Endothelial cell of umbilical vein (primary cell): ENCODE results near the gene ADARB1. TPM values are rescaled to one million over a fixed set of nuclear protein-coding genes. Genes with fewer than 3 reads are reported as not detected.

Experiments
- BruUV-seq: library from RNA; stranded (reverse); fragments of 400-500 nt; replicated peaks from 2 replicates; lab custom pipeline; 2021; lab: Mats Ljungman, UMichigan
- CTCF ChIA-PET: fragments of 300-600, 350-600 bp; sonication (Branson Sonifier 250); formaldehyde crosslinking; loops from one replicate; lab custom pipeline; 2021; ENCODE audit warnings: antibody characterized with exemption, inconsistent platforms; lab: Charles Lee
- POLR2A ChIA-PET: fragments of 300-600, 350-600 bp; sonication (Branson Sonifier 250); formaldehyde crosslinking; loops from one replicate; lab custom pipeline; 2021; ENCODE audit warnings: antibody characterized with exemption, inconsistent platforms; lab: Charles Lee
- DNase-seq: peaks from one replicate; pipeline ENCODE4 v3.0.0-alpha.2; 2011; ENCODE audit warnings: low read depth, low spot score
- FAIRE-seq: peaks from 2 replicates; lab custom pipeline; 2011; peaks lifted over from hg19 to GRCh38; lab: Jason Lieb, UNC
- H2AFZ ChIP-seq: 2 replicates; pipeline ENCODE4 v1.6.0; 2012; ENCODE audit warnings: low read depth, low read length, control low read depth, inconsistent platforms
- H3K27ac ChIP-seq: 2 replicates; pipeline ENCODE4 v1.5.1; 2011; ENCODE audit warnings: low read depth, mild to moderate bottlenecking, control low read depth, low read length, moderate library complexity; ENCODE audit not compliant: insufficient read depth
- H3K27me3 ChIP-seq, 2 experiments: 2 replicates each; pipeline versions ENCODE4 v1.6.0 to v1.6.1; 2011; ENCODE audit warnings: low read length in 2 of 2, mixed read lengths in 1 of 2; ENCODE audit not compliant: control insufficient read depth in 2 of 2, insufficient read depth in 2 of 2
- H3K36me3 ChIP-seq, 2 experiments: 2 replicates in 1 of 2; 3 replicates in 1 of 2; pipeline ENCODE4 v1.5.1; 2011; ENCODE audit warnings: low read length in 2 of 2, mild to moderate bottlenecking in 1 of 2, moderate library complexity in 1 of 2; ENCODE audit not compliant: control insufficient read depth in 2 of 2, insufficient read depth in 2 of 2; ENCODE audit errors: extremely low read depth in 1 of 2
- H3K4me1 ChIP-seq: 3 replicates; pipeline ENCODE4 v1.5.1; 2011; ENCODE audit warnings: mild to moderate bottlenecking, low read length; ENCODE audit not compliant: control insufficient read depth, insufficient read depth; ENCODE audit errors: extremely low read depth
- H3K4me2 ChIP-seq: 2 replicates; pipeline ENCODE4 v1.6.1; 2011; ENCODE audit warnings: low read length, control low read depth, mixed read lengths; ENCODE audit not compliant: insufficient read depth
- H3K4me3 ChIP-seq, 3 experiments: fragments of 200-600 bp in 1 of 3; sonication (generic), shearing (Covaris generic) in 1 of 3; replicated peaks in 1 of 3; 2 replicates each; pipeline ENCODE4 v1.5.1; 2011 to 2016; ENCODE audit warnings: control low read depth in 3 of 3, low read length in 3 of 3, mild to moderate bottlenecking in 2 of 3, inconsistent platforms in 1 of 3, low read depth in 1 of 3, moderate library complexity in 1 of 3; ENCODE audit not compliant: insufficient read depth in 1 of 3
- H3K79me2 ChIP-seq: 2 replicates; pipeline ENCODE4 v1.6.0; 2012; ENCODE audit warnings: low read length, inconsistent platforms; ENCODE audit not compliant: control insufficient read depth, insufficient read depth
- H3K9ac ChIP-seq: replicated peaks from 2 replicates; pipeline ENCODE3; 2011; ENCODE audit warnings: low read length, control low read depth; ENCODE audit not compliant: insufficient read depth; ENCODE audit errors: extremely low read depth
- H3K9me1 ChIP-seq: replicated peaks from 3 replicates; pipeline ENCODE4 v1.6.0; 2011; ENCODE audit warnings: mild to moderate bottlenecking, low read length; ENCODE audit not compliant: control insufficient read depth, insufficient read depth; ENCODE audit errors: extremely low read depth
- H3K9me3 ChIP-seq: replicated peaks from 2 replicates; pipeline ENCODE4 v1.5.1; 2012; ENCODE audit warnings: low read length, inconsistent platforms; ENCODE audit not compliant: control insufficient read depth, insufficient read depth
- H4K20me1 ChIP-seq: replicated peaks from 2 replicates; pipeline ENCODE3; 2011; ENCODE audit warnings: mild to moderate bottlenecking, low read length; ENCODE audit not compliant: control insufficient read depth, insufficient read depth; ENCODE audit errors: extremely low read depth
- EZH2 ChIP-seq: IDR thresholded peaks from 2 replicates; pipeline ENCODE4 v1.6.1; 2012; ENCODE audit warnings: borderline replicate concordance, low read depth, mild to moderate bottlenecking, moderate library complexity, low read length, inconsistent platforms; ENCODE audit not compliant: severe bottlenecking
- FOS ChIP-seq: IDR thresholded peaks from 2 replicates; pipeline ENCODE4 v1.6.1; 2011; ENCODE audit warnings: mild to moderate bottlenecking, low read length, moderate library complexity, borderline replicate concordance; ENCODE audit not compliant: insufficient read depth
- GATA2 ChIP-seq: IDR thresholded peaks from 2 replicates; pipeline ENCODE4 v1.7.0; 2011; ENCODE audit warnings: low read depth, mild to moderate bottlenecking, moderate library complexity, mixed read lengths, low read length; ENCODE audit not compliant: insufficient read length, insufficient read depth
- JUN ChIP-seq: IDR thresholded peaks from 2 replicates; pipeline ENCODE4 v1.6.1; 2011; ENCODE audit warnings: borderline replicate concordance, low read depth; ENCODE audit not compliant: insufficient read length, insufficient read depth
- MYC ChIP-seq: IDR thresholded peaks from one replicate; pipeline ENCODE4 v1.6.1; 2011; ENCODE audit warnings: mild to moderate bottlenecking, low read depth, low read length
- POLR2A ChIP-seq: IDR thresholded peaks from 2 replicates; pipeline ENCODE4 v1.6.1; 2012; ENCODE audit warnings: low read depth, mild to moderate bottlenecking, control low read depth, low read length
- POLR2AphosphoS5 ChIP-seq: IDR thresholded peaks from 2 replicates; pipeline ENCODE4 v1.6.1; 2012; ENCODE audit warnings: low read depth, mild to moderate bottlenecking, control low read depth, low read length, moderate library complexity; ENCODE audit not compliant: insufficient read depth
- dilution Hi-C: fragments of 300-500 bp; cut with MboI; formaldehyde crosslinking; loops from one replicate; pipeline ENCODE4 v1.15.0; 2019; ENCODE audit warnings: low sequenced_read_pairs; ENCODE audit not compliant: extremely low pct_ligation_motif_present
- intact Hi-C: fragments of 100-400 bp; cut with micrococcal nuclease; formaldehyde crosslinking; loops from one replicate; pipeline ENCODE4 v1.10.0; 2022
- polyA plus RNA-seq, 4 experiments: library from polyadenylated mRNA; depleted of rRNA in 3 of 4; stranded (reverse) in 3 of 4; unstranded in 1 of 4; fragments of >200 nt; gene quantifications; 2 replicates each; pipeline versions ENCODE4 v1.2.1 to v1.2.3, GENCODE V29; 2011 to 2012; ENCODE audit warnings: missing spikeins in 1 of 4
- total RNA-seq: library from RNA; stranded (reverse); gene quantifications from 2 replicates; pipeline ENCODE4 v1.2.3, GENCODE V29; 2021
- TF ChIP-seq, protein P1 (sequence below): IDR thresholded peaks from 2 replicates; pipeline ENCODE4 v1.6.1; 2011; ENCODE audit not compliant: insufficient read depth, insufficient read length
- TF ChIP-seq, protein P2 (sequence below), 2 donors: IDR thresholded peaks; 1 replicate in 1 of 2; 2 replicates in 1 of 2; pipeline ENCODE4 v1.5.1; 2011; ENCODE audit warnings: low read length in 2 of 2, mild to moderate bottlenecking in 2 of 2, moderate library complexity in 2 of 2, control low read depth in 1 of 2, inconsistent platforms in 1 of 2, low read depth in 1 of 2; ENCODE audit not compliant: insufficient read depth in 1 of 2; ENCODE audit errors: extremely low read depth in 1 of 2

ADARB1 gene
- total and polyA plus RNA-seq, 2 donors (not counting 3 experiments of a cell fraction or from before 2014, with no cell fraction given), result 32.5 to 54.3 TPM

DNA sequence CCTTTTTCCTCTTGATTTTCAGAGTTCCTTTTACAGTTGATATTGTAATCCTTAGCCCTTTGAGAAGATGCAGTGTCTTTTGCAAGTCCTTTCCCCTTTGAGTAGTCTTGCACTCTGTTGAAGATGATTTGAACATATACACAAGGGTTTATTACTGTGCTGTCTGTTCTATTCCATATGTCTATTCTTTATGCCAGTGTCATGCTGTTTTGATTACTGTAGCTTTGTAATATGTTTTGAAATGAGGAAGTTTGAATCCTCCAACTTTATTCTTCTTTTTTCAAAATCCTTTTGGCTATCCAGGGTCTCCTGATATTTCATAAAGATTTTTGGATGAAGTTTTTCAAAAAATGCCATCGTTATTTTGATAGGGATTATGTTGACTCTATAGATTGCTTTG, 112.3 kb downstream of the ADARB1 start:
- Histone ChIP-seq H3K4me1 (peaks cover 17% of the 10 kb centered on the region), H4K20me1 (no peaks in the 10 kb centered on the region), H2AFZ (no peak overlapping the region), H3K4me3 (no peak overlapping the region), H3K27me3 (no peaks in the 10 kb centered on the region), H3K27ac (no peak overlapping the region), H3K9ac (no peak overlapping the region), H3K79me2 (no peaks in the 10 kb centered on the region), H3K4me2 (no peak overlapping the region), H3K9me3 (peaks cover 6% of the 10 kb centered on the region), H3K36me3 (peaks cover 8 to 24% of the 10 kb centered on the region in 2 experiments), H3K9me1 (no peaks in the 10 kb centered on the region)
- ChIA-PET POLR2A (no interaction called here), CTCF (no interaction called here)
- DNase-seq (no peak), FAIRE-seq (no peak)
- intact Hi-C loops (no loop called here), dilution Hi-C loops (no loop called here)
- BruUV-seq, result no TSS peak
- TF ChIP-seq POLR2A (no peak), GATA2 (no peak), EZH2 (no peak), POLR2AphosphoS5 (no peak), JUN (no peak), MYC (no peak), FOS (no peak)
- TF ChIP-seq, protein P1, sequence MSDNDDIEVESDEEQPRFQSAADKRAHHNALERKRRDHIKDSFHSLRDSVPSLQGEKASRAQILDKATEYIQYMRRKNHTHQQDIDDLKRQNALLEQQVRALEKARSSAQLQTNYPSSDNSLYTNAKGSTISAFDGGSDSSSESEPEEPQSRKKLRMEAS, result no peak
- TF ChIP-seq, protein P2, sequence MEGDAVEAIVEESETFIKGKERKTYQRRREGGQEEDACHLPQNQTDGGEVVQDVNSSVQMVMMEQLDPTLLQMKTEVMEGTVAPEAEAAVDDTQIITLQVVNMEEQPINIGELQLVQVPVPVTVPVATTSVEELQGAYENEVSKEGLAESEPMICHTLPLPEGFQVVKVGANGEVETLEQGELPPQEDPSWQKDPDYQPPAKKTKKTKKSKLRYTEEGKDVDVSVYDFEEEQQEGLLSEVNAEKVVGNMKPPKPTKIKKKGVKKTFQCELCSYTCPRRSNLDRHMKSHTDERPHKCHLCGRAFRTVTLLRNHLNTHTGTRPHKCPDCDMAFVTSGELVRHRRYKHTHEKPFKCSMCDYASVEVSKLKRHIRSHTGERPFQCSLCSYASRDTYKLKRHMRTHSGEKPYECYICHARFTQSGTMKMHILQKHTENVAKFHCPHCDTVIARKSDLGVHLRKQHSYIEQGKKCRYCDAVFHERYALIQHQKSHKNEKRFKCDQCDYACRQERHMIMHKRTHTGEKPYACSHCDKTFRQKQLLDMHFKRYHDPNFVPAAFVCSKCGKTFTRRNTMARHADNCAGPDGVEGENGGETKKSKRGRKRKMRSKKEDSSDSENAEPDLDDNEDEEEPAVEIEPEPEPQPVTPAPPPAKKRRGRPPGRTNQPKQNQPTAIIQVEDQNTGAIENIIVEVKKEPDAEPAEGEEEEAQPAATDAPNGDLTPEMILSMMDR (IDR thresholded peaks at IDR 0.05; ENCODE audit: extremely low read depth in 1 of 2, insufficient read depth in 1 of 2, low read depth in 1 of 2, low read length in 2 of 2), result no peak
